ENCODE results near the gene C1orf141.
"Not testable (repeated sequence)": the region's sequence is repeated elsewhere in the genome, so short reads cannot be mapped to it uniquely, and the experiment has no call there.

The C1orf141 gene

GRCh38 chr1:67134695-67135094 lies at the start of gene C1orf141:
C1orf141 (minus strand) TSS chr1:67134970; CDS start chr1:67127240, 7,730 bp downstream.
- DNase-seq: no peak

GRCh38 chr1:67175530-67176087 lies 40.8 kb upstream of the C1orf141 start:
- DNase-seq: no peak

- DNase-seq: no peak
These were observed 40.0 kb upstream of the C1orf141 start for GRCh38 chr1:67174716-67175284.

GRCh38 chr1:67173988-67174387 lies 39.2 kb upstream of the C1orf141 start:
- DNase-seq: no peak

- DNase-seq: no peak
These were observed 37.2 kb upstream of the C1orf141 start for GRCh38 chr1:67171978-67172377.

GRCh38 chr1:67171574-67171955 lies 36.8 kb upstream of the C1orf141 start:
- DNase-seq: no peak

- DNase-seq: no peak
These were observed 36.2 kb upstream of the C1orf141 start for GRCh38 chr1:67170751-67171573.

- no peak for DNase-seq
These were observed 35.2 kb upstream of the C1orf141 start for GRCh38 chr1:67169932-67170331.

- no peak for DNase-seq
These were observed 34.7 kb upstream of the C1orf141 start for GRCh38 chr1:67169496-67169895.

GRCh38 chr1:67166196-67166595 lies 31.4 kb upstream of the C1orf141 start, which contains the start of gene IL23R:
IL23R (plus strand) TSS chr1:67166454; CDS start chr1:67168121, 1,667 bp downstream.
- no peak for DNase-seq

GRCh38 chr1:67165468-67166041 lies 30.8 kb upstream of the C1orf141 start:
- DNase-seq: no peak

- peak; percentile 43 for DNase-seq
These were observed 28.2 kb upstream of the C1orf141 start for GRCh38 chr1:67162954-67163353.

- DNase-seq: no peak
These were observed 24.5 kb upstream of the C1orf141 start for GRCh38 chr1:67159233-67159632.

- DNase-seq: no peak
These were observed 23.6 kb upstream of the C1orf141 start for GRCh38 chr1:67158401-67158800.

- DNase-seq: no peak
These were observed 16.2 kb upstream of the C1orf141 start for GRCh38 chr1:67150931-67151330.

- DNase-seq: peak; percentile 42
These were observed 14.5 kb upstream of the C1orf141 start for GRCh38 chr1:67149179-67149770.

GRCh38 chr1:67148516-67149178 lies 13.9 kb upstream of the C1orf141 start:
- DNase-seq: no peak

- DNase-seq: not testable (repeated sequence)
These were observed 13.2 kb upstream of the C1orf141 start for GRCh38 chr1:67147973-67148372.

GRCh38 chr1:67146539-67146938 lies 11.8 kb upstream of the C1orf141 start:
- no peak for DNase-seq

- no peak for DNase-seq
These were observed 11.3 kb upstream of the C1orf141 start for GRCh38 chr1:67146101-67146500.

- DNase-seq: no peak
These were observed 9.9 kb upstream of the C1orf141 start for GRCh38 chr1:67144696-67145095.

- DNase-seq: no peak
These were observed 9.2 kb upstream of the C1orf141 start for GRCh38 chr1:67143966-67144365.

GRCh38 chr1:67142931-67143330 lies 8.2 kb upstream of the C1orf141 start:
- DNase-seq: no peak
